ENCODE data around the gene ASB10.

The ASB10 gene

GRCh38 chr7:151186640-151187408, at the start of gene ASB10:
ASB10 (minus strand) TSS chr7:151187250; CDS start chr7:151187130, 120 bp downstream.
- no peak for DNase-seq

- no peak for DNase-seq
These were observed 49.4 kb upstream of the ASB10 start for GRCh38 chr7:151236406-151236805.

GRCh38 chr7:151235091-151235787, 48.2 kb upstream of the ASB10 start:
- no peak for DNase-seq

GRCh38 chr7:151233804-151234203, 46.8 kb upstream of the ASB10 start:
- no peak for DNase-seq

- DNase-seq: no peak
These were observed 46.1 kb upstream of the ASB10 start for GRCh38 chr7:151232917-151233701.

GRCh38 chr7:151232091-151232916, 45.3 kb upstream of the ASB10 start, which contains the start of gene CHPF2:
CHPF2 (plus strand) TSS chr7:151232483; CDS start chr7:151234012, 1,529 bp downstream.
- DNase-seq: no peak

- DNase-seq: no peak
These were observed 44.0 kb upstream of the ASB10 start for GRCh38 chr7:151231080-151231479.

GRCh38 chr7:151229249-151229648, 42.2 kb upstream of the ASB10 start:
- DNase-seq: no peak

- DNase-seq: no peak
These were observed 41.2 kb upstream of the ASB10 start for GRCh38 chr7:151228024-151228866.

GRCh38 chr7:151226875-151227782, 40.1 kb upstream of the ASB10 start, which contains the start of gene ABCF2:
ABCF2 (minus strand) TSS chr7:151227205; CDS start chr7:151226458, 747 bp downstream.
- peak; percentile 86 for DNase-seq

- no peak for DNase-seq
These were observed 39.5 kb upstream of the ASB10 start for GRCh38 chr7:151226560-151226874.

- DNase-seq: no peak
These were observed 39.0 kb upstream of the ASB10 start for GRCh38 chr7:151225948-151226510.

GRCh38 chr7:151223728-151224127, 36.7 kb upstream of the ASB10 start:
- no peak for DNase-seq

GRCh38 chr7:151218170-151218569, 31.1 kb upstream of the ASB10 start:
- no peak for DNase-seq

GRCh38 chr7:151215396-151215795, 28.3 kb upstream of the ASB10 start:
- no peak for DNase-seq

GRCh38 chr7:151213826-151214225, 26.8 kb upstream of the ASB10 start:
- DNase-seq: no peak

GRCh38 chr7:151212626-151213025, 25.6 kb upstream of the ASB10 start:
- DNase-seq: no peak

- no peak for DNase-seq
These were observed 24.2 kb upstream of the ASB10 start for GRCh38 chr7:151211155-151211772.

GRCh38 chr7:151210087-151210854, 23.2 kb upstream of the ASB10 start, which contains the start of gene H2BK1:
H2BK1 (minus strand) TSS chr7:151210488; CDS start chr7:151210318, 170 bp downstream.
- no peak for DNase-seq
